ENCODE results near the gene DAB1. TPM values are rescaled to one million over a fixed set of nuclear protein-coding genes. Genes with fewer than 3 reads are reported as not detected.

DAB1 gene
- total and polyA plus RNA-seq, 4 donors, result 0.05 to 2.6 (median 1.8) TPM

DNA sequence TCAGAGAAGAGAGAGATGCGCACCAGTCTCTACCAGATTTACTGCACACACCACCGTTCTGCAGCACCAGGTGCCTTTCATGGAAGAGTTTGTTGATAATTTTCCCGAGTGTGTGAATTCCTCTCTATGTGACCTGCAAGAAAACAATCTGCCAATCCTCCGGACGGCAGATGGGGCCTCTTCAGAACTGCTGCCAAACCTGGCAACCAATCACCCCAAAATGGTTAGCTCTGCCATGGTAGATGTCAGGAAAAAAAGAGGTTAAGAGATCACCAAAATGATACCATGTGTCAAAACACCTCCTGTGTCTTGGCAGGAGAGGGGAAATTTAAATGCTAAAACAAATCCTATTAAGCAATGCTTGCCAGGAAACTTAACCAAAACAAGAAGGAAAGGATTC lies 96.5 kb downstream of the DAB1 start:
- Histone ChIP-seq H3K4me3 (ENCODE audit: low read length in 2 of 2) (no peak overlapping the region), H3K9me3 (ENCODE audit: control insufficient read depth, low read length) (peaks cover 2% of the 10 kb centered on the region), H3K27me3 (ENCODE audit: control insufficient read depth in 1 of 2, insufficient read depth in 2 of 2, low read length in 1 of 2) (no peaks in the 10 kb centered on the region), H3K4me1 (ENCODE audit: control insufficient read depth in 1 of 2, insufficient read depth in 2 of 2, low read length in 2 of 2) (no peaks in the 10 kb centered on the region), H3K27ac (ENCODE audit: low read depth in 1 of 2, low read length in 2 of 2) (no peak overlapping the region), H3K36me3 (ENCODE audit: control insufficient read depth in 1 of 2, insufficient read depth in 2 of 2, low read length in 1 of 2) (no peaks in the 10 kb centered on the region)
- intact Hi-C loops (cut with DNase I), result no loop called here
- DNase-seq (no peak), ATAC-seq (ENCODE audit: low FRiP score) (no peak)
- WGBS, 2 donors, result 62 to 71% methylated on average over 5 of the region's 5 CpGs

DNA sequence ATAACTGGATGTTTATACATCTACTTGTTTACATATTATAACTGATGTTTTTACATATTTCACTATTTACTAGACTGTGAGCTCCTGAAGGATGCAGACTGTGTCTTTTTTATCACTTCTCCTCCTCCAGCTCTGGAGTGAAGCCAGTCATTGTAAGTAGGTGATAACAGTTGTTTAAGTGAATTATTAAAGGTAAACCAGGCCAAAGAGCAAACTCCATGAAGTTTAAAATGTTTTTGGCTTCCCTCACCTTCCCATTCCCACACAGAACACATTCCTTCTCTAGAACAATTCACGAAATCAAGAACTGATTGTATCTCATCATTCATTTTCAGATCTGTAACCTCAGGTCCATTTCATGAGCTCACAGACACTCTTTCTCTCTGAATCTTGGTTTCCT lies 98.3 kb downstream of the DAB1 start:
- Histone ChIP-seq H3K36me3 (ENCODE audit: control insufficient read depth in 1 of 2, insufficient read depth in 2 of 2, low read length in 1 of 2) (no peaks in the 10 kb centered on the region), H3K4me3 (ENCODE audit: low read length in 2 of 2) (no peak overlapping the region), H3K27me3 (ENCODE audit: control insufficient read depth in 1 of 2, insufficient read depth in 2 of 2, low read length in 1 of 2) (no peaks in the 10 kb centered on the region), H3K9me3 (ENCODE audit: control insufficient read depth, low read length) (peaks cover 2% of the 10 kb centered on the region), H3K4me1 (ENCODE audit: control insufficient read depth in 1 of 2, insufficient read depth in 2 of 2, low read length in 2 of 2) (no peaks in the 10 kb centered on the region), H3K27ac (ENCODE audit: low read depth in 1 of 2, low read length in 2 of 2) (no peak overlapping the region)
- DNase-seq (no peak), ATAC-seq (ENCODE audit: low FRiP score) (no peak)
- WGBS, 2 donors, result 37 to 40% methylated on average over 1 of the region's 1 CpG
- intact Hi-C loops (cut with DNase I), result no loop called here

DNA sequence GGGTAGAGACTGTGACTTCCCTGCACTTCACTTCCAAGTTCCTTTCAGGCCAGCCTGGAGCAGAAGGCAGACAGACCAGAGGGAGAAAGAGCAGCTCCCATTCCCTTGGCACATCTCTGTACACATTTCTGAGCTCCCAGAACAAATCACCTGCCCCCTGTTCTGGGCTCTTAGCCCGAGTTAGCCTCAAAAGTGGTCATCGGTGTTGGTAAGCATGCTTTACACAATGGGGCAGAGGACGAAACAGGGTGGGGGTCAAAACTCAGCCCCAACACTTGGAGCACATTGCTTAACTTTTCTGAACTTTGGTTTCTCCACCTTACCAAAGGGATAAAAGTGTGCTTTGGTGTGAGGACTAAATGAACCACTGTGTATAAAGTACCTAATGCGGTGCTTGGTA lies 98.7 kb downstream of the DAB1 start:
- intact Hi-C loops (cut with DNase I), result no loop called here
- WGBS, 2 donors, result 56 to 68% methylated on average over 4 of the region's 4 CpGs
- H3K4me3 ChIP-seq (ENCODE audit: low read length in 2 of 2), result no peak overlapping the region
- no peaks in the 10 kb centered on the region for H3K4me1 ChIP-seq (ENCODE audit: control insufficient read depth in 1 of 2, insufficient read depth in 2 of 2, low read length in 2 of 2)
- no peaks in the 10 kb centered on the region for H3K36me3 ChIP-seq (ENCODE audit: control insufficient read depth in 1 of 2, insufficient read depth in 2 of 2, low read length in 1 of 2)
- ATAC-seq (ENCODE audit: low FRiP score) (no peak), DNase-seq (no peak)
- H3K9me3 ChIP-seq (ENCODE audit: control insufficient read depth, low read length), result peaks cover 2% of the 10 kb centered on the region
- no peaks in the 10 kb centered on the region for H3K27me3 ChIP-seq (ENCODE audit: control insufficient read depth in 1 of 2, insufficient read depth in 2 of 2, low read length in 1 of 2)
- H3K27ac ChIP-seq (ENCODE audit: low read depth in 1 of 2, low read length in 2 of 2), result no peak overlapping the region

DNA sequence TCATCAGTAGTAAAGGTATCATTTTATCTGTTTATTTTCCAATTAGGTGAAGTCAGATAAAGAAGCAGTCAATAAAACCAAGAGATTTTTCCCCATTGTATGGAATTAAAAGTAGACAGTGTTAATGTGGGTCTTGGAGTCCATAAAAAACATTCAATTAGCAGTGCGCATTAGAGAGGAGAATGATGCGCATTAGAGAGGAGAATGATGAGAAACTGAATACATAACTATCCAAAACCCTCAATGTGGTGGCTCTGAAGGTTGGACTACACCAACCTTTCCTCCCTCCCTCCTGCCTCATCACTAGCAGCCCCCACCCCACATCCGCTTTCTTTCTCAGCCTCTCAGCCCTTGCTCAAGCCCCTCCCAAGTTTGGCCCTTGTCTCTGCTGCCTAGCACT lies 99.5 kb downstream of the DAB1 start:
- H3K36me3 ChIP-seq (ENCODE audit: control insufficient read depth in 1 of 2, insufficient read depth in 2 of 2, low read length in 1 of 2), result no peaks in the 10 kb centered on the region
- DNase-seq (no peak), ATAC-seq (ENCODE audit: low FRiP score) (no peak)
- H3K27me3 ChIP-seq (ENCODE audit: control insufficient read depth in 1 of 2, insufficient read depth in 2 of 2, low read length in 1 of 2), result no peaks in the 10 kb centered on the region
- intact Hi-C loops (cut with DNase I), result no loop called here
- H3K9me3 ChIP-seq (ENCODE audit: control insufficient read depth, low read length), result peaks cover 2% of the 10 kb centered on the region
- 91 to 94% methylated on average over 3 of the region's 3 CpGs for WGBS, 2 donors
- no peak overlapping the region for H3K27ac ChIP-seq (ENCODE audit: low read depth in 1 of 2, low read length in 2 of 2)
- no peak overlapping the region for H3K4me3 ChIP-seq (ENCODE audit: low read length in 2 of 2)
- no peaks in the 10 kb centered on the region for H3K4me1 ChIP-seq (ENCODE audit: control insufficient read depth in 1 of 2, insufficient read depth in 2 of 2, low read length in 2 of 2)

DNA sequence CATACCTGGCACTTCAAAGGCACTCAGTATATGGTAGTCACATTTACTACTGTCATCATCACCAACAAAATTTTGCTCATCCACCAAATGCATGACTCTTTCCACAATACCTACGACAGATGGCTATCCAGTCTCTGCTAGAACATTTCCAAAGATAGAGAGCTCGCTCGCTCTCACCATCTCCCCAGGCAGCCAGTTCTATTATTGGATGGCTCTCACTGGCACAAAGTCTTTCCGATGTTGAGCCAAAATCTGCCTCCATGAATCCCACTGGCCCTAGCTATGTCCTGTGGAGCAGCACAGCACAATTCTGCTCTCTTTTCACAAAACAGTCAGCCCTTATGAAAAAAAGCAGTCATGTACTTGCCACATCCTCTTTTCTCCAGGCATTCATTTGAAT lies 102.1 kb downstream of the DAB1 start:
- Histone ChIP-seq H3K4me3 (ENCODE audit: low read length in 2 of 2) (no peak overlapping the region), H3K27me3 (ENCODE audit: control insufficient read depth in 1 of 2, insufficient read depth in 2 of 2, low read length in 1 of 2) (no peaks in the 10 kb centered on the region), H3K9me3 (ENCODE audit: control insufficient read depth, low read length) (no peaks in the 10 kb centered on the region), H3K4me1 (ENCODE audit: control insufficient read depth in 1 of 2, insufficient read depth in 2 of 2, low read length in 2 of 2) (no peaks in the 10 kb centered on the region), H3K27ac (ENCODE audit: low read depth in 1 of 2, low read length in 2 of 2) (no peak overlapping the region), H3K36me3 (ENCODE audit: control insufficient read depth in 1 of 2, insufficient read depth in 2 of 2, low read length in 1 of 2) (no peaks in the 10 kb centered on the region)
- DNase-seq (no peak), ATAC-seq (ENCODE audit: low FRiP score) (no peak)
- intact Hi-C loops (cut with DNase I), result no loop called here
- 78 to 85% methylated on average over 4 of the region's 4 CpGs for WGBS, 2 donors

DNA sequence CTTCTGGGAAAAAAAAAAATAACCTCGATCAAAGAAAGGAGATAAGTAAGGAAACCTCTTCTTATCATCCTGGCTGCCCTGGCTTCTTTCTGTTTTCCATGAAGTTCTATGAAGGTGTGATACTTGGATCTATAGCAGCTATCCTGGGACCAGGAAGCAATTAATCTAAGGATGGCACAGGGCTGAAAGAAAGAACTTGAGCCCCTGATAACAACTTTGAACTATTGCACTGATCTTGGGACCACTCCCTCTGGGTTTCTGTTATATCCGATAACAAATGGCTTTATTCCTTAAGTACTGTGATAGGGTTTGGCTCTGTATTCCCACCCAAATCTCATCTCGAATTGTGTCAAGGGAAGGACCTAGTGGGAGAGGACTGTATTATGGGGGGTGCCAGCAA lies 104.1 kb downstream of the DAB1 start:
- 73 to 74% methylated on average over 3 of the region's 3 CpGs for WGBS, 2 donors

DNA sequence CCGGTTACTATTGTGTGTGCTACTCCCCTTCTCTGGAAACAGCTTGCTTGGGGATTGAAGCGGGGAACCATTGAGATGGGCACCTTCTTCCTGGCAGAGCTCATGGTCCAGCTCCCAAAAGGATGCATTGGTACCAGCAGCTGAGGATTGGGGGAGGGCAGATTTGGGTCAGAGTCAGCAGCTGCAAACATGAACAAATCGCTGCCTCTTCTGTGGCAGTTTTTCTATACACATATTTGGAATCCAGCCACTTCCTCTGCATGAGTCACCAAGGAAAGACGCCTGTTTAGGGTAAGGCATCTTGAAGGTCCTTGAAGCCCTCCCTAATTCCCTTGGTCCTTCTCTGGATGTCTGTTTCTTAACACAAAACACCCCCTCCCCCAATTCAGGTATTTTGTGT lies 104.7 kb downstream of the DAB1 start:
- no peaks in the 10 kb centered on the region for H3K36me3 ChIP-seq (ENCODE audit: control insufficient read depth in 1 of 2, insufficient read depth in 2 of 2, low read length in 1 of 2)
- DNase-seq (no peak), ATAC-seq (ENCODE audit: low FRiP score) (no peak)
- WGBS, 2 donors, result 40 to 46% methylated on average over 4 of the region's 4 CpGs
- no peaks in the 10 kb centered on the region for H3K27me3 ChIP-seq (ENCODE audit: control insufficient read depth in 1 of 2, insufficient read depth in 2 of 2, low read length in 1 of 2)
- H3K4me1 ChIP-seq (ENCODE audit: control insufficient read depth in 1 of 2, insufficient read depth in 2 of 2, low read length in 2 of 2), result no peaks in the 10 kb centered on the region
- H3K9me3 ChIP-seq (ENCODE audit: control insufficient read depth, low read length), result no peaks in the 10 kb centered on the region
- H3K27ac ChIP-seq (ENCODE audit: low read depth in 1 of 2, low read length in 2 of 2), result no peak overlapping the region
- H3K4me3 ChIP-seq (ENCODE audit: low read length in 2 of 2), result no peak overlapping the region
- intact Hi-C loops (cut with DNase I), result no loop called here

More for the DNA sequence above, 104.1 kb downstream of the DAB1 start:
- intact Hi-C loops (cut with DNase I), result no loop called here
- H3K4me3 ChIP-seq (ENCODE audit: low read length in 2 of 2), result no peak overlapping the region
- H3K36me3 ChIP-seq (ENCODE audit: control insufficient read depth in 1 of 2, insufficient read depth in 2 of 2, low read length in 1 of 2), result no peaks in the 10 kb centered on the region
- H3K27ac ChIP-seq (ENCODE audit: low read depth in 1 of 2, low read length in 2 of 2), result no peak overlapping the region
- no peaks in the 10 kb centered on the region for H3K27me3 ChIP-seq (ENCODE audit: control insufficient read depth in 1 of 2, insufficient read depth in 2 of 2, low read length in 1 of 2)
- no peaks in the 10 kb centered on the region for H3K4me1 ChIP-seq (ENCODE audit: control insufficient read depth in 1 of 2, insufficient read depth in 2 of 2, low read length in 2 of 2)
- ATAC-seq (ENCODE audit: low FRiP score) (no peak), DNase-seq (no peak)
- H3K9me3 ChIP-seq (ENCODE audit: control insufficient read depth, low read length), result no peaks in the 10 kb centered on the region

DNA sequence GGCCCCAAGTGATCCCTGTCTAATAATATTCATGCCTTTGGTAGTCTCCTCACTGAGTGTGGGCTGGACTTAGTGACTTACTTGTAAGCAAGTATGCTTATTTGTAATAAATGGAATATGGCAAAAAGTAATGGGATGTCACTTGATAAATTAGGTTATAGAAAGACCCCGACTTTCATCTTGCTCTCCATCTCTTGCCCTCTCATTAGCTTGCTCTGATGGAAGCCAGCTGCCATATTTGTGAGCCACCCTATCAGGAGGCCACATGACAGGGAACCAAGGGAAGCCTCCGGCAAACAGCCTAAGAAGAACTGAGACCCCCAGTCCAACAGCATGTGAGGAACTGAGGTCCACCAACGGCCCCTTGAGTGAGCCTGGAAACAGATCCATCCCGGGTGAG lies 107.0 kb downstream of the DAB1 start:
- ATAC-seq (ENCODE audit: low FRiP score), result no peak
- WGBS, 2 donors, result 86 to 92% methylated on average over 4 of the region's 4 CpGs

DNA sequence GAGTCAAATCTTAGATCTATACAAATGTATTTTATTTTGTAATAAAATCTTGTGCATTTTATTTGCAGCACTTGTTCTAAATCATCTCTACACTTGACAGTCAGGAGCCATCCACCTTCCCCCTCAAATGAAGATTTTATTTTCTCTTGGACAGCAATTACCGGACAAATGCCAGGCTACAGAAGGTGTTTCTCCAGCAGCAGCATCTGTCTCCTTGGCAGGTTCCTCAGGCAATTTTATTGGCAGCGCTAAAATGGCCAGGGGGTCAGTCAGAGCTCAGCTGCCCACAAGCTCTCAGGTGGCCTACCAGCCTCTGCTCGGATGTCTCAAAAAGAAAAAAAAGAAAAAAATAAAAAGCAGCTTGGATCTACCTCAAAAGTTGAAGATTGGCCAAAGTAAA lies 107.6 kb downstream of the DAB1 start:
- no peaks in the 10 kb centered on the region for H3K27me3 ChIP-seq (ENCODE audit: control insufficient read depth in 1 of 2, insufficient read depth in 2 of 2, low read length in 1 of 2)
- no peaks in the 10 kb centered on the region for H3K4me1 ChIP-seq (ENCODE audit: control insufficient read depth in 1 of 2, insufficient read depth in 2 of 2, low read length in 2 of 2)
- no peak overlapping the region for H3K27ac ChIP-seq (ENCODE audit: low read depth in 1 of 2, low read length in 2 of 2)
- WGBS, 2 donors, result 79 to 82% methylated on average over 3 of the region's 3 CpGs
- DNase-seq (no peak), ATAC-seq (ENCODE audit: low FRiP score) (no peak)
- intact Hi-C loops (cut with DNase I), result no loop called here
- H3K36me3 ChIP-seq (ENCODE audit: control insufficient read depth in 1 of 2, insufficient read depth in 2 of 2, low read length in 1 of 2), result no peaks in the 10 kb centered on the region
- H3K9me3 ChIP-seq (ENCODE audit: control insufficient read depth, low read length), result no peaks in the 10 kb centered on the region
- H3K4me3 ChIP-seq (ENCODE audit: low read length in 2 of 2), result no peak overlapping the region

More for the DNA sequence above, 107.0 kb downstream of the DAB1 start:
- H3K9me3 ChIP-seq (ENCODE audit: control insufficient read depth, low read length), result no peaks in the 10 kb centered on the region
- H3K36me3 ChIP-seq (ENCODE audit: control insufficient read depth in 1 of 2, insufficient read depth in 2 of 2, low read length in 1 of 2), result no peaks in the 10 kb centered on the region
- intact Hi-C loops (cut with DNase I), result no loop called here
- H3K4me1 ChIP-seq (ENCODE audit: control insufficient read depth in 1 of 2, insufficient read depth in 2 of 2, low read length in 2 of 2), result no peaks in the 10 kb centered on the region
- DNase-seq, result no peak
- no peak overlapping the region for H3K4me3 ChIP-seq (ENCODE audit: low read length in 2 of 2)
- no peak overlapping the region for H3K27ac ChIP-seq (ENCODE audit: low read depth in 1 of 2, low read length in 2 of 2)
- no peaks in the 10 kb centered on the region for H3K27me3 ChIP-seq (ENCODE audit: control insufficient read depth in 1 of 2, insufficient read depth in 2 of 2, low read length in 1 of 2)
